Amygdala (tissue), 56 donors: ENCODE measurements around the gene SLAMF6.
"Not testable (repeated sequence)": the region's sequence is repeated elsewhere in the genome, so short reads cannot be mapped to it uniquely, and the experiment has no call there.

ENCODE experiments used
- DNase-seq, 56 donors: peaks; one replicate each; lab custom pipeline; 2025; lab: John Stamatoyannopoulos, UW

The SLAMF6 gene

GRCh38 chr1:160522622-160523345 lies at the start of gene SLAMF6:
SLAMF6 (minus strand) TSS chr1:160523255; CDS start chr1:160523192, 63 bp downstream.
- DNase-seq, result no peak

- DNase-seq, result no peak
Measured at GRCh38 chr1:160570840-160571239, 47.8 kb upstream of the SLAMF6 start.

- DNase-seq, result no peak
Measured at GRCh38 chr1:160569806-160570205, 46.8 kb upstream of the SLAMF6 start.

- peak in 1 of 56 donors; percentile 14 for DNase-seq
Measured at GRCh38 chr1:160567858-160568682, 45.0 kb upstream of the SLAMF6 start.

- no peak for DNase-seq
Measured at GRCh38 chr1:160567341-160567740, 44.3 kb upstream of the SLAMF6 start.

- no peak for DNase-seq
Measured at GRCh38 chr1:160565564-160565963, 42.5 kb upstream of the SLAMF6 start.

- DNase-seq, result not testable (repeated sequence)
Measured at GRCh38 chr1:160563230-160563629, 40.2 kb upstream of the SLAMF6 start.

- DNase-seq, result not testable (repeated sequence)
Measured at GRCh38 chr1:160562745-160563144, 39.7 kb upstream of the SLAMF6 start.

GRCh38 chr1:160560806-160561205 lies 37.8 kb upstream of the SLAMF6 start:
- no peak for DNase-seq

GRCh38 chr1:160560045-160560705 lies 37.1 kb upstream of the SLAMF6 start:
- DNase-seq, result no peak

GRCh38 chr1:160559437-160559836 lies 36.4 kb upstream of the SLAMF6 start:
- DNase-seq, result not testable (repeated sequence)

GRCh38 chr1:160558660-160559380 lies 35.8 kb upstream of the SLAMF6 start:
- no peak for DNase-seq

GRCh38 chr1:160553778-160554177 lies 30.7 kb upstream of the SLAMF6 start:
- no peak for DNase-seq

- no peak for DNase-seq
Measured at GRCh38 chr1:160552425-160552824, 29.4 kb upstream of the SLAMF6 start.

GRCh38 chr1:160550572-160551034 lies 27.5 kb upstream of the SLAMF6 start:
- no peak for DNase-seq

- no peak for DNase-seq
Measured at GRCh38 chr1:160549665-160550006, 26.6 kb upstream of the SLAMF6 start.

GRCh38 chr1:160548960-160549664 lies 26.1 kb upstream of the SLAMF6 start:
- no peak for DNase-seq

GRCh38 chr1:160548183-160548582 lies 25.1 kb upstream of the SLAMF6 start:
- no peak for DNase-seq

- no peak for DNase-seq
Measured at GRCh38 chr1:160547422-160547821, 24.4 kb upstream of the SLAMF6 start.

GRCh38 chr1:160546942-160547341 lies 23.9 kb upstream of the SLAMF6 start:
- DNase-seq, result no peak
